HL-60 (cell line): ENCODE results near the gene MMP15.

Experiments used
- CTCF ChIP-seq: IDR thresholded peaks from one replicate; pipeline ENCODE4 v1.5.1; 2011; ENCODE audit warnings: low read length, control low read depth, inconsistent platforms; ENCODE audit not compliant: insufficient read depth
- GABPA ChIP-seq: IDR thresholded peaks from 2 replicates; pipeline ENCODE4 v1.6.1; 2012; ENCODE audit warnings: low read depth
- POLR2AphosphoS5 ChIP-seq: IDR thresholded peaks from 2 replicates; pipeline ENCODE4 v1.6.1; 2012; ENCODE audit warnings: low read depth
- REST ChIP-seq: IDR thresholded peaks from 2 replicates; pipeline ENCODE4 v1.6.1; 2012; ENCODE audit warnings: low read depth; ENCODE audit not compliant: insufficient replicate concordance
- SPI1 ChIP-seq: IDR thresholded peaks from 2 replicates; pipeline ENCODE4 v1.6.1; 2012; ENCODE audit warnings: low read depth, mild to moderate bottlenecking, borderline replicate concordance

- no peak for TF ChIP-seq POLR2AphosphoS5
- no peak for TF ChIP-seq GABPA
- no peak for TF ChIP-seq CTCF
- no peak for TF ChIP-seq SPI1
- no peak for TF ChIP-seq REST
Observed at GRCh38 chr16:58043571-58044155, 18.1 kb downstream of the MMP15 start.
